T-helper 2 cell treated with Interferon-gamma antibody and Interleukin-4, amounts not matched to agents 5 μg/mL and 100 μg/mL, for 36 hours (primary cell): ENCODE measurements around the gene QSER1.
A peak's percentile ranks its signal among the peaks of the same experiment; 100 is the strongest.
"Not testable (repeated sequence)": the region's sequence is repeated elsewhere in the genome, so short reads cannot be mapped to it uniquely, and the experiment has no call there.

Source experiments
- DNase-seq: peaks from one replicate; pipeline ENCODE4 v3.0.0; 2021; ENCODE audit warnings: low spot score
- H3K27ac Mint-ChIP-seq: one replicate; pipeline ENCODE4 v1.8.0; 2021; ENCODE audit warnings: mild to moderate bottlenecking, mixed read lengths
- H3K27me3 Mint-ChIP-seq: one replicate; pipeline ENCODE4 v1.8.0; 2021; ENCODE audit warnings: low read depth, mixed read lengths
- H3K36me3 Mint-ChIP-seq: one replicate; pipeline ENCODE4 v1.8.0; 2021; ENCODE audit warnings: low read depth, mixed read lengths
- H3K4me1 Mint-ChIP-seq: one replicate; pipeline ENCODE4 v1.8.0; 2021; ENCODE audit warnings: low read depth, mixed read lengths
- H3K4me3 Mint-ChIP-seq: one replicate; pipeline ENCODE4 v1.8.0; 2022; ENCODE audit warnings: mild to moderate bottlenecking, moderate library complexity, mixed read lengths
- H3K9me3 Mint-ChIP-seq: one replicate; pipeline ENCODE4 v1.8.0; 2021; ENCODE audit warnings: mixed read lengths

The QSER1 gene

DNA sequence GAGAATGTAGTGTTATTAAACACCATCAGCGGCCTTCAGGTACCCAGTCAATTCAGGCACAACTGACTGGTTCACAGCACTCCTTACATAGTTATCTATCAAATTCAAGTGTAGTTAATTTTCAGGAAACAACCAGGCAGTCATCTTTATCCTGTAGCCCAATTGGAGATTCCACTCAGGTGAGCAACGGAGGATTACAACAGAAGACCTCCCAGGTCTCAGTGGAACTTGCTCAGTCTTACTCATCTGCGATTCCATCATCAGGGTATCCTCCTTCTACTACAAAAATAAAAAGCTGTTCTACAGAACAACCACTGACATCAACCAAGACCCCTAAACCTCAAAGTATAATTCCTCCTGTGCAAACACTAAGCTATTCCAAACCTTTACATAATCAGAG lies 39.6 kb downstream of the QSER1 start:
- Mint-ChIP-seq H3K9me3 (no peaks in the 10 kb centered on the region), H3K4me1 (peaks cover 11% of the 10 kb centered on the region), H3K27me3 (no peaks in the 10 kb centered on the region), H3K27ac (no peak overlapping the region), H3K36me3 (peaks cover 50% of the 10 kb centered on the region), H3K4me3 (no peak overlapping the region)
- DNase-seq = no peak

DNA sequence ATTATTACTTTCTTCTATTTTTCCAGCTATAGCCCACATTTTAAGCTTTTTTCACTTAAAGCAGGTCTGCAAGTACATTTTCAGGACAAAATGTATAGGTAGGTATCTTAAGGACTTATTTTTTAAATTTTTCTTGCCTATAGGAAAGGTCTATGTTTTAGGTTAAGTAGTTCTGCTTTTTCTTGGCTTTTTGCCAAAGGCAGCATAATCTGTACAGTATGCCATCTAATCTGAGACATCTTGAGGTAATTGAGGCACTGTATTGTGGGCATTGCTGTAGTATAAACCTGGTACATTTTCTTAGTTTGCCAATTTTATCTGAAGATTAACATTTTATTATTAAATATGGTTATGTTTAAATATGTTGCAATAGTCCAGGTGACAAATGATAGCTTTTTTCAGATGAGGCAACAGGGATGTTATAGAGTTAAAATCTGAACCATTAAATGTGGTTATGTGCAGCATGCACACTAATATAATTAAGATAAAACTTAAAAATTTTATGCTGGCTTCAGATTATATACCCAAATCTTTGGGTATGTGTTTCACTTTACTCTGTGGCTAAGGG lies 42.9 kb downstream of the QSER1 start:
- no peaks in the 10 kb centered on the region for H3K9me3 Mint-ChIP-seq
- H3K27me3 Mint-ChIP-seq = no peaks in the 10 kb centered on the region
- peaks cover 13% of the 10 kb centered on the region for H3K4me1 Mint-ChIP-seq
- H3K36me3 Mint-ChIP-seq = peaks cover 51% of the 10 kb centered on the region
- H3K27ac Mint-ChIP-seq = no peak overlapping the region
- DNase-seq = no peak
- H3K4me3 Mint-ChIP-seq = no peak overlapping the region

- not testable (repeated sequence) for H3K27ac Mint-ChIP-seq, H3K4me3 Mint-ChIP-seq, DNase-seq, H3K27me3 Mint-ChIP-seq, H3K9me3 Mint-ChIP-seq
- Mint-ChIP-seq H3K36me3 (peaks cover 51% of the 10 kb centered on the region), H3K4me1 (peaks cover 17% of the 10 kb centered on the region)
These were observed 43.6 kb downstream of the QSER1 start for GRCh38 chr11:32936178-32936577.

DNA sequence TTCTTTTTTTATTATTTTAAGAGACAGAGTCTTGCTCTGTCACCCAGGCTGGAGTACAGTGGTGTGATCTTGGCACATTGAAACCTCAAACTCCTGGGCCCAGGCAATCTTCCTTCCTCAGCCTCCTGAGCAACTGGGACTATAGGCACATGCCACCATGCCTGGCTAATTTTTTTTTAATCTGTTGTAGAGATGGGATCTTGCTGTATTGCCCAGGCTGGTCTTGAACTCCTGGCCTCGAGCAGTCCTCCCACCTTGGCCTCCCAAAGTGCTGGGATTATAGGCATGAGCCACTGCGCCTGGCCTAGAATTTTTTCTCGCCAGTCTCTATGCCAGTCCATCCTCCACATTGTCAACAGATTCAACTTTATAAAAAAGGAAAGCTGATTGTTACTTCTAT lies 44.7 kb downstream of the QSER1 start:
- not testable (repeated sequence) for DNase-seq, H3K9me3 Mint-ChIP-seq, H3K4me3 Mint-ChIP-seq, H3K27ac Mint-ChIP-seq, H3K27me3 Mint-ChIP-seq
- Mint-ChIP-seq H3K36me3 (peaks cover 42% of the 10 kb centered on the region), H3K4me1 (peaks cover 17% of the 10 kb centered on the region)

- Mint-ChIP-seq H3K27me3 (no peaks in the 10 kb centered on the region), H3K27ac (no peak overlapping the region), H3K9me3 (no peaks in the 10 kb centered on the region), H3K4me3 (no peak overlapping the region), H3K36me3 (peaks cover 27% of the 10 kb centered on the region), H3K4me1 (peaks cover 15% of the 10 kb centered on the region)
- no peak for DNase-seq
These were observed 46.4 kb downstream of the QSER1 start for GRCh38 chr11:32939046-32939445.

- no peaks in the 10 kb centered on the region for H3K27me3 Mint-ChIP-seq
- H3K27ac Mint-ChIP-seq = peak overlapping the region; percentile 20
- peaks cover 15% of the 10 kb centered on the region for H3K4me1 Mint-ChIP-seq
- H3K36me3 Mint-ChIP-seq = peaks cover 19% of the 10 kb centered on the region
- no peak for DNase-seq
- no peak overlapping the region for H3K4me3 Mint-ChIP-seq
- H3K9me3 Mint-ChIP-seq = no peaks in the 10 kb centered on the region
These were observed 47.3 kb downstream of the QSER1 start for GRCh38 chr11:32939866-32940265.

GRCh38 chr11:32940865-32941264 lies 48.3 kb downstream of the QSER1 start:
- no peaks in the 10 kb centered on the region for H3K9me3 Mint-ChIP-seq
- H3K27ac Mint-ChIP-seq = no peak overlapping the region
- H3K4me3 Mint-ChIP-seq = no peak overlapping the region
- peaks cover 19% of the 10 kb centered on the region for H3K36me3 Mint-ChIP-seq
- peaks cover 15% of the 10 kb centered on the region for H3K4me1 Mint-ChIP-seq
- no peak for DNase-seq
- no peaks in the 10 kb centered on the region for H3K27me3 Mint-ChIP-seq

DNA sequence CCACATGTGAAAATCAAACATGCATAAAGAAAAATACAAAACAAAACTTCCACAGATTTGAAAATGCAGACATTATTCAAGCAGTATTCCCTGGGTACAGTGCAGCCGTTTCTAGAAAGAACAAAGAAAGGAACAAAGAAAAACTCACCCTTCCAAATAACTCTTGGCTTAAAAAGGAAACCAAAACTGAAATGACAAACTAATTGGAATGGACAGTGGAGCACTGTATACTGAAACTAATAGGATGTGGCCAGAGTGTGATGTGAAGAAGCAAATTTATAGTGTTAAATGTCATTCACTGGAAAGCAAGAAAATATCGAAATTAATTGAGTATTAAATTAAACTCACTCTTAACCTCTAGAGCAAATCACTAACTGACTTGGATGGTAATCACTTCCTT lies 55.4 kb downstream of the QSER1 start:
- H3K36me3 Mint-ChIP-seq = peaks cover 16% of the 10 kb centered on the region
- no peak overlapping the region for H3K27ac Mint-ChIP-seq
- no peaks in the 10 kb centered on the region for H3K4me1 Mint-ChIP-seq
- H3K9me3 Mint-ChIP-seq = peaks cover 8% of the 10 kb centered on the region
- H3K4me3 Mint-ChIP-seq = no peak overlapping the region
- DNase-seq = no peak
- H3K27me3 Mint-ChIP-seq = no peaks in the 10 kb centered on the region

DNA sequence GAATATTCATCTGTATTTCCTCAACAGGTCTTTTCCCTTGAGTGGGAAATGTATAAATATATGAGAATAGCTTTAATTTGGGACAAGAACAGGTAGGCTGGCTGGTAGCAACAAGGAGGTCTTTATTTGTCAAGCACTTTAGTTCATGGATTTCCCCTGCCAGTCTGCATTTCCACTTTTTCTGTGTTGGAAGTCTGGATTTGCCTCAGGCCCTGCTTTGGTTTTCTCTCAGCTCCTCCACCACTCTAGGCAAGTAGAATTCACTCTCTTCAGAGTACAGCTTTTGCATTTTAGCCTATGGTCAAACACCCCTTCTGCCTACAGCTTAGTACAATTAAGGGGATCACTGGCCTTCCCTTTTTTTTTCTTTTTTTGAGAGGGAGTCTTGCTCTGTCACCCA lies 57.1 kb downstream of the QSER1 start:
- Mint-ChIP-seq H3K4me1 (peaks cover 2% of the 10 kb centered on the region), H3K36me3 (peaks cover 17% of the 10 kb centered on the region), H3K4me3 (no peak overlapping the region), H3K9me3 (peaks cover 8% of the 10 kb centered on the region), H3K27me3 (no peaks in the 10 kb centered on the region), H3K27ac (no peak overlapping the region)
- no peak for DNase-seq

- H3K27ac Mint-ChIP-seq = no peak overlapping the region
- H3K36me3 Mint-ChIP-seq = peaks cover 17% of the 10 kb centered on the region
- H3K4me1 Mint-ChIP-seq = peaks cover 2% of the 10 kb centered on the region
- no peak overlapping the region for H3K4me3 Mint-ChIP-seq
- H3K9me3 Mint-ChIP-seq = peaks cover 8% of the 10 kb centered on the region
- DNase-seq = no peak
- H3K27me3 Mint-ChIP-seq = no peaks in the 10 kb centered on the region
These were observed 59.8 kb downstream of the QSER1 start for GRCh38 chr11:32952421-32952820.

- H3K36me3 Mint-ChIP-seq = peaks cover 9% of the 10 kb centered on the region
- no peak overlapping the region for H3K27ac Mint-ChIP-seq
These were observed 61.1 kb downstream of the QSER1 start for GRCh38 chr11:32953700-32954099.

GRCh38 chr11:32960553-32961164 lies 68.0 kb downstream of the QSER1 start:
- H3K36me3 Mint-ChIP-seq = peaks cover 24% of the 10 kb centered on the region
- H3K4me1 Mint-ChIP-seq = peaks cover 3% of the 10 kb centered on the region
- no peaks in the 10 kb centered on the region for H3K27me3 Mint-ChIP-seq
- no peak overlapping the region for H3K27ac Mint-ChIP-seq
- no peak overlapping the region for H3K4me3 Mint-ChIP-seq
- no peaks in the 10 kb centered on the region for H3K9me3 Mint-ChIP-seq
- DNase-seq = no peak

More at GRCh38 chr11:32953700-32954099, 61.1 kb downstream of the QSER1 start:
- H3K27me3 Mint-ChIP-seq = no peaks in the 10 kb centered on the region
- no peaks in the 10 kb centered on the region for H3K9me3 Mint-ChIP-seq
- H3K4me3 Mint-ChIP-seq = no peak overlapping the region
- no peak for DNase-seq
- peaks cover 2% of the 10 kb centered on the region for H3K4me1 Mint-ChIP-seq

- Mint-ChIP-seq H3K4me1 (peaks cover 5% of the 10 kb centered on the region), H3K36me3 (peaks cover 31% of the 10 kb centered on the region), H3K9me3 (no peaks in the 10 kb centered on the region), H3K27me3 (no peaks in the 10 kb centered on the region), H3K4me3 (no peak overlapping the region), H3K27ac (no peak overlapping the region)
- no peak for DNase-seq
These were observed 69.4 kb downstream of the QSER1 start for GRCh38 chr11:32962016-32962415.

DNA sequence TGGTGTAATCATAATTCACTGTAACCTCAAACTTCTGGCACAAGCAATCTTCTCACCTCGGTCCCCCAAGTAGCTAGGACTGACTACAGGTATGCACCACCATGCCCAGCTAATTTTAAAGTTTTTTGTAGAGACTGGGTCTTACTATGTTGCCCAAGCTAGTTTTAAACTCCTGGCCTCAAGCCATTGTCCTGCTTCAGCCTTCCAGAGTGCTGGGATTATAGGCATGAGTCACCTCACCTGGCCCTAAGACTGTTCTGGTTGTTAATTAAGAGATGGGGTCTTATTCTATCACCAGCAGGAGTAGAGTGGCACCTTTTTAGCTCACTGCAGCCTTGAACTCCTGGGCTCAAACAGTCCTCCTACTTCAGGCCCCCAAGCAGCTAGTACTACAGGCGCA lies 71.1 kb downstream of the QSER1 start:
- Mint-ChIP-seq H3K27ac (no peak overlapping the region), H3K4me1 (peaks cover 5% of the 10 kb centered on the region), H3K36me3 (peaks cover 31% of the 10 kb centered on the region), H3K27me3 (no peaks in the 10 kb centered on the region), H3K9me3 (no peaks in the 10 kb centered on the region), H3K4me3 (no peak overlapping the region)
- no peak for DNase-seq

DNA sequence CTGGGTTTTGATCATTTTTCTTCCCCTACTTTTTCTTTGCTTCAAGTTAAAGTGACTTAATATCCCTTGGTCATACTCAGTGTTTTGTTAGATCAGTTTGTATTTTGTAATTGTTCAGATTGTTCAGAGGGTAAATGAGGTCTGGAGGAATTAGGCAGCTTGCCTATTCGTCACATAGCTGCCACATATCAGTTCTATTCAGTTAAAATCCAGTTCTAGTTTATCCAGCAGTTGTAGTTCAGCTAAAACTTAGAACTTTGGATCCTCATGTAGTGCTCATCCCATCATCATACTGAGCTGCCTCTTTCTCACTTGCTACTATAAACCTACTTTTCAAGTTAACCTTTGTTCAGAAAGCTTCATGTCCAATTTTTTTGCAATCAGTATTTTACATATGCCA lies 75.9 kb downstream of the QSER1 start:
- peaks cover 16% of the 10 kb centered on the region for H3K36me3 Mint-ChIP-seq

More for the DNA sequence above, 75.9 kb downstream of the QSER1 start:
- Mint-ChIP-seq H3K4me3 (no peak overlapping the region), H3K27me3 (no peaks in the 10 kb centered on the region), H3K27ac (no peak overlapping the region), H3K4me1 (peaks cover 5% of the 10 kb centered on the region), H3K9me3 (no peaks in the 10 kb centered on the region)
- no peak for DNase-seq
